ENCODE results near the gene HSPA4L.

The HSPA4L gene

GRCh38 chr4:127783955-127784770, 2.0 kb downstream of the HSPA4L start:
- no peak for DNase-seq

GRCh38 chr4:127788517-127788916, 6.4 kb downstream of the HSPA4L start:
- DNase-seq = no peak

GRCh38 chr4:127791391-127791790, 9.3 kb downstream of the HSPA4L start:
- no peak for DNase-seq

- DNase-seq = no peak
Measured at GRCh38 chr4:127793528-127793927, 11.4 kb downstream of the HSPA4L start.

- DNase-seq = no peak
Measured at GRCh38 chr4:127799711-127800110, 17.6 kb downstream of the HSPA4L start.

GRCh38 chr4:127809173-127809800, 27.2 kb downstream of the HSPA4L start:
- no peak for DNase-seq

GRCh38 chr4:127810551-127810950, 28.4 kb downstream of the HSPA4L start:
- DNase-seq = no peak

- DNase-seq = no peak
Measured at GRCh38 chr4:127822430-127822829, 40.3 kb downstream of the HSPA4L start.

GRCh38 chr4:127828121-127828520, 46.0 kb downstream of the HSPA4L start:
- no peak for DNase-seq

GRCh38 chr4:127829014-127829413, 46.9 kb downstream of the HSPA4L start:
- no peak for DNase-seq

GRCh38 chr4:127832585-127832984, 50.5 kb downstream of the HSPA4L start:
- DNase-seq = no peak

- no peak for DNase-seq
Measured at GRCh38 chr4:127843704-127844600, 61.8 kb downstream of the HSPA4L start.

GRCh38 chr4:127844601-127845116, 62.5 kb downstream of the HSPA4L start:
- DNase-seq = no peak

- no peak for DNase-seq
Measured at GRCh38 chr4:127846061-127846460, 63.9 kb downstream of the HSPA4L start.

GRCh38 chr4:127846765-127847164, 64.6 kb downstream of the HSPA4L start:
- DNase-seq = no peak

GRCh38 chr4:127849505-127850234, 67.5 kb downstream of the HSPA4L start:
- no peak for DNase-seq

GRCh38 chr4:127852661-127853060, 70.5 kb downstream of the HSPA4L start:
- no peak for DNase-seq

GRCh38 chr4:127856196-127856812, 74.2 kb downstream of the HSPA4L start:
- DNase-seq = no peak

- DNase-seq = no peak
Measured at GRCh38 chr4:127856813-127857447, 74.8 kb downstream of the HSPA4L start.

- no peak for DNase-seq
Measured at GRCh38 chr4:127857641-127858040, 75.5 kb downstream of the HSPA4L start.

- no peak for DNase-seq
Measured at GRCh38 chr4:127868196-127868595, 86.1 kb downstream of the HSPA4L start.

GRCh38 chr4:127870281-127870680, 88.2 kb downstream of the HSPA4L start:
- DNase-seq = no peak

All from CD4-positive, alpha-beta T cell treated with Interleukin-4 for 4 hours (primary cell).